ENCODE results near the gene PSPC1.

GRCh38 chr13:19795956-19796355 lies 13.2 kb upstream of the PSPC1 start:
- TF ChIP-seq, protein P1, sequence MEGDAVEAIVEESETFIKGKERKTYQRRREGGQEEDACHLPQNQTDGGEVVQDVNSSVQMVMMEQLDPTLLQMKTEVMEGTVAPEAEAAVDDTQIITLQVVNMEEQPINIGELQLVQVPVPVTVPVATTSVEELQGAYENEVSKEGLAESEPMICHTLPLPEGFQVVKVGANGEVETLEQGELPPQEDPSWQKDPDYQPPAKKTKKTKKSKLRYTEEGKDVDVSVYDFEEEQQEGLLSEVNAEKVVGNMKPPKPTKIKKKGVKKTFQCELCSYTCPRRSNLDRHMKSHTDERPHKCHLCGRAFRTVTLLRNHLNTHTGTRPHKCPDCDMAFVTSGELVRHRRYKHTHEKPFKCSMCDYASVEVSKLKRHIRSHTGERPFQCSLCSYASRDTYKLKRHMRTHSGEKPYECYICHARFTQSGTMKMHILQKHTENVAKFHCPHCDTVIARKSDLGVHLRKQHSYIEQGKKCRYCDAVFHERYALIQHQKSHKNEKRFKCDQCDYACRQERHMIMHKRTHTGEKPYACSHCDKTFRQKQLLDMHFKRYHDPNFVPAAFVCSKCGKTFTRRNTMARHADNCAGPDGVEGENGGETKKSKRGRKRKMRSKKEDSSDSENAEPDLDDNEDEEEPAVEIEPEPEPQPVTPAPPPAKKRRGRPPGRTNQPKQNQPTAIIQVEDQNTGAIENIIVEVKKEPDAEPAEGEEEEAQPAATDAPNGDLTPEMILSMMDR (IDR thresholded peaks at IDR 0.05; ENCODE audit: insufficient read depth, low read length): no peak
- TF ChIP-seq REST (IDR thresholded peaks at IDR 0.05; ENCODE audit: insufficient replicate concordance, low read depth) (no peak), POLR2AphosphoS5 (IDR thresholded peaks at IDR 0.05; ENCODE audit: low read depth) (no peak), GABPA (IDR thresholded peaks at IDR 0.05; ENCODE audit: low read depth) (no peak)
